ENCODE measurements around the gene LPAR1.

DNA sequence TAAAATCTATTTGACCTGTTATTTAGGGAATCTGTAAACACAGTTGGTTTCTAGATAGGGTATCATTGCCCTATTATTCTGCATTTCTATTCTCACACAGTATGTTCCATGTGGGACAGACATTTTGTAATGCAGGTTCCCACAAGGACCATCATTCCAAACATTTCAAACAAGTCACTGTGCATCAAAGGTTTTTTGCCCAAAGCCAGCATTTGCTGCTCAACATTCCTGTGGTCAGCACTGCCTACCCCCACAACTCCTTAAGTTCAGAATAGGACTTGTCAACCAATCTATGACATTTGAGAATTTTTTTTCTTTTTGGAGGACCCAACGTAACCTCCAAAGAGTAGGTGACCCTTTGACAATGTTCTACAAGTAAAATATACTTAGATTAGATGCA is 95.7 kb downstream of the LPAR1 start:
- no peak for TF ChIP-seq CTCF (IDR thresholded peaks at IDR 0.05)
- TF ChIP-seq TCF7L2 (IDR thresholded peaks at IDR 0.05; ENCODE audit: low read depth, low read length): no peak
- no peak for TF ChIP-seq REST (IDR thresholded peaks at IDR 0.05; ENCODE audit: insufficient read depth in 1 of 2, low read depth in 2 of 2, low read length in 1 of 2)
- TF ChIP-seq SIN3A (IDR thresholded peaks at IDR 0.05; ENCODE audit: borderline replicate concordance, insufficient read depth, low read depth, low read length): no peak
- TF ChIP-seq POLR2AphosphoS5 (IDR thresholded peaks at IDR 0.05; ENCODE audit: low read depth, low read length): no peak

Measured in Panc1 (cell line).